Fibroblast of lung (primary cell): ENCODE measurements around the gene THSD7B. TPM values are rescaled to one million over a fixed set of nuclear protein-coding genes. Genes with fewer than 3 reads are reported as not detected.

Source experiments
- DNase-seq, 2 donors: peaks; one replicate each; pipeline versions ENCODE4 v3.0.0 to v3.0.0-alpha.2; 2010; ENCODE audit warnings: low read depth in 2 of 2
- H2AFZ ChIP-seq: 2 replicates; pipeline ENCODE4 v1.5.1; 2012; ENCODE audit warnings: low read length, control low read depth, inconsistent platforms
- H3K27ac ChIP-seq: 2 replicates; pipeline ENCODE4 v1.5.1; 2011; ENCODE audit warnings: low read length, control low read depth; ENCODE audit not compliant: insufficient read depth
- H3K27me3 ChIP-seq: 2 replicates; pipeline ENCODE4 v1.5.1; 2011; ENCODE audit warnings: mild to moderate bottlenecking, low read length; ENCODE audit not compliant: control insufficient read depth, insufficient read depth
- H3K36me3 ChIP-seq: 2 replicates; pipeline ENCODE4 v1.5.1; 2011; ENCODE audit warnings: low read length; ENCODE audit not compliant: control insufficient read depth, insufficient read depth
- H3K4me1 ChIP-seq: 2 replicates; pipeline ENCODE4 v1.5.1; 2011; ENCODE audit warnings: low read length; ENCODE audit not compliant: control insufficient read depth, insufficient read depth; ENCODE audit errors: extremely low read depth
- H3K4me2 ChIP-seq: 2 replicates; pipeline ENCODE4 v1.5.1; 2011; ENCODE audit warnings: low read length, control low read depth; ENCODE audit not compliant: insufficient read depth; ENCODE audit errors: extremely low read depth
- H3K4me3 ChIP-seq, 4 experiments: fragments of 200-600 bp in 1 of 4; sonication (generic) in 1 of 4; replicated peaks in 1 of 4; 2 replicates each; pipeline ENCODE4 v1.5.1; 2011 to 2016; ENCODE audit warnings: low read length in 4 of 4, low read depth in 3 of 4, mild to moderate bottlenecking in 3 of 4, control low read depth in 2 of 4, inconsistent platforms in 1 of 4, mixed read lengths in 1 of 4; ENCODE audit not compliant: insufficient read depth in 1 of 4; ENCODE audit errors: control extremely low read depth in 1 of 4
- H3K79me2 ChIP-seq: 2 replicates; pipeline ENCODE4 v1.5.1; 2012; ENCODE audit warnings: mild to moderate bottlenecking, low read length, inconsistent platforms; ENCODE audit not compliant: control insufficient read depth, insufficient read depth
- H3K9ac ChIP-seq: 2 replicates; pipeline ENCODE4 v1.5.1; 2011; ENCODE audit warnings: mild to moderate bottlenecking, low read length, control low read depth; ENCODE audit not compliant: insufficient read depth
- H3K9me3 ChIP-seq: 2 replicates; pipeline ENCODE4 v1.5.1; 2012; ENCODE audit warnings: low read depth, low read length; ENCODE audit not compliant: control insufficient read depth, insufficient read depth
- H4K20me1 ChIP-seq: 2 replicates; pipeline ENCODE4 v1.5.1; 2011; ENCODE audit warnings: low read length; ENCODE audit not compliant: control insufficient read depth, insufficient read depth; ENCODE audit errors: extremely low read depth
- CTCF ChIP-seq, 2 donors: IDR thresholded peaks in 1 of 2; conservative IDR thresholded peaks in 1 of 2; 1 replicate in 1 of 2; 2 replicates in 1 of 2; pipeline ENCODE4 v1.5.1; 2011 to 2012; ENCODE audit warnings: low read length in 2 of 2, control low read depth in 1 of 2, inconsistent platforms in 1 of 2, low read depth in 1 of 2, mild to moderate bottlenecking in 1 of 2
- EZH2 ChIP-seq: IDR thresholded peaks from 2 replicates; pipeline ENCODE4 v1.5.1; 2012; ENCODE audit warnings: low read length, control low read depth, mild to moderate bottlenecking; ENCODE audit errors: missing control alignments
- polyA plus RNA-seq, 2 donors: library from polyadenylated mRNA; depleted of rRNA in 1 of 2; stranded (reverse) in 1 of 2; unstranded in 1 of 2; fragments of >200 nt; gene quantifications; 2 replicates each; pipeline ENCODE4 v1.2.1, GENCODE V29; 2011 to 2012; ENCODE audit warnings: missing spikeins in 1 of 2
- total RNA-seq: library from RNA; depleted of rRNA; stranded (reverse); fragments of >200 nt; gene quantifications from 2 replicates; pipeline ENCODE4 v1.2.1, GENCODE V29; 2014

The THSD7B gene
- total and polyA plus RNA-seq, 2 donors (not counting 1 experiment from before 2014, with no cell fraction given): under 0.01 TPM; not detected in 1

GRCh38 chr2:136905779-136906178 lies 140.4 kb downstream of the THSD7B start:
- no peaks in the 10 kb centered on the region for H3K9me3 ChIP-seq
- no peak overlapping the region for H3K4me3 ChIP-seq
- no peaks in the 10 kb centered on the region for H3K4me1 ChIP-seq
- no peak overlapping the region for H3K9ac ChIP-seq
- no peaks in the 10 kb centered on the region for H4K20me1 ChIP-seq
- no peak overlapping the region for H3K27ac ChIP-seq
- H3K79me2 ChIP-seq: no peaks in the 10 kb centered on the region
- no peak overlapping the region for H3K4me2 ChIP-seq
- no peak for TF ChIP-seq CTCF (conservative IDR thresholded peaks at IDR 0.05 in 1 of 2, IDR thresholded peaks at IDR 0.05 in 1 of 2; ENCODE audit: low read depth in 1 of 2, low read length in 2 of 2)
- no peak for TF ChIP-seq EZH2
- H3K27me3 ChIP-seq: no peaks in the 10 kb centered on the region
- no peaks in the 10 kb centered on the region for H3K36me3 ChIP-seq
- no peak for DNase-seq
- H2AFZ ChIP-seq: no peak overlapping the region

- Histone ChIP-seq H3K4me2 (no peak overlapping the region), H2AFZ (no peak overlapping the region), H4K20me1 (no peaks in the 10 kb centered on the region), H3K9me3 (no peaks in the 10 kb centered on the region), H3K4me3 (no peak overlapping the region), H3K4me1 (no peaks in the 10 kb centered on the region), H3K27ac (no peak overlapping the region), H3K79me2 (no peaks in the 10 kb centered on the region), H3K9ac (no peak overlapping the region), H3K27me3 (no peaks in the 10 kb centered on the region), H3K36me3 (no peaks in the 10 kb centered on the region)
- TF ChIP-seq EZH2 (no peak), CTCF (conservative IDR thresholded peaks at IDR 0.05 in 1 of 2, IDR thresholded peaks at IDR 0.05 in 1 of 2; ENCODE audit: low read depth in 1 of 2, low read length in 2 of 2) (no peak)
- DNase-seq: no peak
Observed at GRCh38 chr2:136909777-136910176, 144.4 kb downstream of the THSD7B start.

GRCh38 chr2:136916131-136916530 lies 150.8 kb downstream of the THSD7B start:
- no peak overlapping the region for H3K4me3 ChIP-seq
- no peak overlapping the region for H3K4me2 ChIP-seq
- no peaks in the 10 kb centered on the region for H3K79me2 ChIP-seq
- H2AFZ ChIP-seq: no peak overlapping the region
- no peaks in the 10 kb centered on the region for H3K9me3 ChIP-seq
- no peaks in the 10 kb centered on the region for H3K4me1 ChIP-seq
- H3K27ac ChIP-seq: no peak overlapping the region
- no peaks in the 10 kb centered on the region for H3K27me3 ChIP-seq
- H3K9ac ChIP-seq: no peak overlapping the region
- H3K36me3 ChIP-seq: no peaks in the 10 kb centered on the region
- no peak for TF ChIP-seq CTCF (conservative IDR thresholded peaks at IDR 0.05 in 1 of 2, IDR thresholded peaks at IDR 0.05 in 1 of 2; ENCODE audit: low read depth in 1 of 2, low read length in 2 of 2)
- H4K20me1 ChIP-seq: no peaks in the 10 kb centered on the region
- no peak for DNase-seq
